GM20000 (cell line): ENCODE data around the gene CLTCL1.

Source experiments
- DNase-seq: peaks from one replicate; pipeline ENCODE4 v3.0.0; 2012; ENCODE audit warnings: low spot score
- CTCF ChIP-seq: IDR thresholded peaks from 2 replicates; pipeline ENCODE4 v1.5.1; 2012; ENCODE audit warnings: mild to moderate bottlenecking, control low read depth; ENCODE audit errors: extremely low read depth, missing control alignments

The CLTCL1 gene

DNA sequence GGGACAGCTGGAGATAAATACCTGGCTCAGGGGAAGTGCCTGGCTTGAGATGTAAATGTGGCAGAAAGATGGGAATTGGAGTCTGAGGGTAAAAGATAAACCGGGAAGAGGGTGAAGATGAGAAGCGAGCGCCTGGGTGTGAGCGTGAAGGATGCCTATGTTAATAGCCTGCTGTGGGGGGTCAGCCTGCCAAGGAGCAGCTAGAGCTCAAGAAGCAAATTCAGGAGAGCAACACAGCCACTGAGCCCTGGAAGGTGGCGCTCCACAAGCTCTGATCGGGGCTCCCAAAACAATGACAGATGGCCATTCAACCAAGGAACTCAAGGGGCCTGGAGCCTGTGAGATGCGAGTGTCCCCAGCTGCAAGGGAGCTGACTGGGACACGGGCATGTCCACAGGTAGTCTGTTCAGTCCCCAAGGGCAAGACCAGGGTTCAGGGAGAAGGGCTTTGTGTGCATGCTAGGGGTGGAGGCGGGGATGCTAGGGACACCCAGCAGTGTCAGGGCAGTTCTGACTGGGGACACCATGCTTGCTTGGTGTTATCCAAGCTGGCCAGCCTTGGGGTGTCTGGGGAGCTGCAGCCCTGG, 144.2 kb downstream of the CLTCL1 start:
- no peak for DNase-seq
- TF ChIP-seq CTCF: no peak

GRCh38 chr22:19146215-19146968, 145.1 kb downstream of the CLTCL1 start:
- no peak for TF ChIP-seq CTCF
- no peak for DNase-seq

DNA sequence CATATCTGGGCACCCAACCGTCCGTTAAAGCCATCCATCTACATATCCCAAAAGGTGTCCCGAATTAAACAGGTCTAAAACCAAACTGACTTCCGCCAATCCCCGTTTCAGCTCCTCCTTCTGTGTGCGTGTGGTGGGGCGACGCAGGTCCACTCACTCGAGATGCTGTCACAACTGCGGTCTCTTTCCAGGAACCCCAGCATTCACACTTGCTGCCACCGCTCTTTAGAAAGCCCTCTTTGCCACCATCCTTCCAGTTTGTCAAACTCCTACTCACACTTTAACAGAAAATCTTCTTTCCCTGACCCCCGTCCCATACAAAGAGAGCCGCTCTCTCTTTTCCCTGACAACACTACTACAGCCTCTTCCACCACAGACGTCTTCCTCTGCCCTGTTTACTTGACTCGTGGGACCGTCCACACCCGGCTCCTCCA, 147.5 kb downstream of the CLTCL1 start:
- peak; percentile 57 for DNase-seq
- no peak for TF ChIP-seq CTCF

DNA sequence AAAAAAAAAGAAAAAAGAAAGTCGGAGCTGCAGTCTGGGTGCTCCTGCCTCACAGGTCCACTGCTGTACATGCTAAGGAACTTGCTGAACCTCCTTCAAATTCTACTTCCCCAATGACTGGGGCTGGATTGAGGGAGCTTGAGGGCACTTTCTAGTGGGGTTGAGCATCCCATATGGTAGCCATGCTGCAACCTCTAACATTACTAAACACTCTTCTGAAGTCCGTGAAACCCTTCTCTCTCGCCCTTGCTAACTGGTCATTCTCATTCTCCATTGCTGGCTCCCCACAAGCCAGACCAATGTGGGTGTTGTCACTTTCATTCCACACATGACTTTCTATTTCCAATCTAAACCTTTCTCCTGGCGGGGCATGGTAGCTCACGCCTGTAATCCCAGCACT, 148.3 kb downstream of the CLTCL1 start:
- no peak for TF ChIP-seq CTCF

DNA sequence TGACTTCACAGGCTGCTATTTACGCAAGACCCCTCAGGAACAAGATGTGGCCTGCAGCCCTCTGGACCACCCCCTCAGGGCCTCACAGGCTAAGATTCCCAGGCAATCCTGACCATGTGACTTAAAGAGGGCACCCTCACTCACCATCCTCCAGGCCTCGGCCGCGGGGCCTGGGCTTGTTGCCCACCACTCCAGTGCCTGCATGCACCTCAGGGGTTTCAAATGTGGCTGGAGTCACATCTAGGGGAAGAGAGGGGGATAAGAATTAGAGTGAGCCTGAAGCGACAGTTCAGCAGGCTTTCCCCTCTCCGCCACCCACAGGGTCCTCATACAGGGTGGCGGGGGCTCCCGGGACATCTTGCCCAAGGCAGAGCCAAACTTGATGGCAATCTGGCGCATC, 149.1 kb downstream of the CLTCL1 start:
- TF ChIP-seq CTCF: no peak
- DNase-seq: no peak

More for the DNA sequence above, 148.3 kb downstream of the CLTCL1 start:
- no peak for DNase-seq

GRCh38 chr22:19139974-19140373, 151.5 kb downstream of the CLTCL1 start:
- DNase-seq: no peak
- TF ChIP-seq CTCF: no peak

- no peak for TF ChIP-seq CTCF
- no peak for DNase-seq
These were observed 152.5 kb downstream of the CLTCL1 start for GRCh38 chr22:19139001-19139356.
